OCI-LY3 (cell line): Measurements from ENCODE around the gene UGT1A9.
"Not testable (repeated sequence)": the region's sequence is repeated elsewhere in the genome, so short reads cannot be mapped to it uniquely, and the experiment has no call there.

Experiments
- H2AFZ ChIP-seq: fragments of 200-600, 300-600 bp; shearing (Covaris generic); 2 replicates; pipeline ENCODE4 v1.6.0; 2014; ENCODE audit warnings: antibody characterized with exemption, low read depth, low read length
- H3K27ac ChIP-seq: fragments of 200-600, 300-600 bp; sonication (generic); 2 replicates; pipeline ENCODE4 v1.5.1; 2014; ENCODE audit warnings: mild to moderate bottlenecking, low read length, moderate library complexity, mixed read lengths
- H3K27me3 ChIP-seq: fragments of 200-600, 300-600 bp; sonication (generic); 2 replicates; pipeline ENCODE4 v1.6.1; 2014; ENCODE audit warnings: low read depth, low read length, mixed read lengths
- H3K36me3 ChIP-seq: fragments of 200-600, 300-600 bp; sonication (generic); replicated peaks from 2 replicates; pipeline ENCODE3; 2014; ENCODE audit warnings: low read depth, low read length, mixed read lengths
- H3K4me1 ChIP-seq: fragments of 300-600, 200-600 bp; sonication (generic); 2 replicates; pipeline ENCODE4 v1.6.1; 2014; ENCODE audit warnings: low read length, mixed read lengths
- H3K4me2 ChIP-seq: fragments of 200-600, 300-600 bp; sonication (generic); 2 replicates; pipeline ENCODE4 v1.6.1; 2014; ENCODE audit warnings: low read length, mixed read lengths
- H3K4me3 ChIP-seq: fragments of 300-600, 200-600 bp; sonication (generic); 2 replicates; pipeline ENCODE4 v1.5.1; 2014; ENCODE audit warnings: antibody characterized with exemption, mild to moderate bottlenecking, low read length, moderate library complexity
- H3K79me2 ChIP-seq: fragments of 300-600, 200-600 bp; shearing (Covaris generic); 2 replicates; pipeline ENCODE4 v1.6.1; 2014; ENCODE audit warnings: mild to moderate bottlenecking, low read length, mixed read lengths
- H3K9ac ChIP-seq: fragments of 300-600, 200-600 bp; shearing (Covaris generic); 2 replicates; pipeline ENCODE4 v1.6.0; 2014; ENCODE audit warnings: mild to moderate bottlenecking, low read length, moderate library complexity
- H3K9me3 ChIP-seq: fragments of 200-600, 300-600 bp; shearing (Covaris generic); 2 replicates; pipeline ENCODE4 v1.6.1; 2014; ENCODE audit warnings: low read length, mixed read lengths; ENCODE audit not compliant: insufficient read depth
- H4K20me1 ChIP-seq: fragments of 200-600, 300-600 bp; sonication (generic); 2 replicates; pipeline ENCODE4 v1.6.1; 2016; ENCODE audit warnings: low read length, mixed read lengths; ENCODE audit not compliant: insufficient read depth
- CTCF ChIP-seq: fragments of 200-600, 300-600 bp; sonication (generic); IDR thresholded peaks from 2 replicates; pipeline ENCODE4 v1.5.1; 2014; ENCODE audit warnings: antibody characterized with exemption, low read length, low read depth
- EZH2phosphoT487 ChIP-seq: fragments of 200-600 bp; shearing (Covaris generic); IDR thresholded peaks from 2 replicates; pipeline ENCODE4 v1.6.1; 2018; ENCODE audit warnings: antibody characterized with exemption, mixed run types, low read depth

Gene UGT1A9

GRCh38 chr2:233747283-233747544 is 75.5 kb downstream of the UGT1A9 start:
- no peak for TF ChIP-seq EZH2phosphoT487
- no peak for TF ChIP-seq CTCF
- H3K4me1 ChIP-seq: no peaks in the 10 kb centered on the region

GRCh38 chr2:233750689-233751088 is 79.0 kb downstream of the UGT1A9 start:
- H3K9me3 ChIP-seq: not testable (repeated sequence)

More at GRCh38 chr2:233747283-233747544, 75.5 kb downstream of the UGT1A9 start:
- no peak overlapping the region for H2AFZ ChIP-seq
- no peaks in the 10 kb centered on the region for H3K79me2 ChIP-seq
- H3K9ac ChIP-seq: no peak overlapping the region
- H3K27ac ChIP-seq: no peak overlapping the region
- H3K27me3 ChIP-seq: no peaks in the 10 kb centered on the region
- no peak overlapping the region for H3K4me3 ChIP-seq
- no peaks in the 10 kb centered on the region for H4K20me1 ChIP-seq
- H3K9me3 ChIP-seq: no peaks in the 10 kb centered on the region
- no peaks in the 10 kb centered on the region for H3K36me3 ChIP-seq
- H3K4me2 ChIP-seq: no peak overlapping the region

GRCh38 chr2:233751212-233752009 is 79.7 kb downstream of the UGT1A9 start:
- not testable (repeated sequence) for H3K36me3 ChIP-seq, H4K20me1 ChIP-seq, H3K4me1 ChIP-seq, H3K79me2 ChIP-seq, H3K9ac ChIP-seq, H3K27ac ChIP-seq, H3K4me2 ChIP-seq, H2AFZ ChIP-seq, H3K27me3 ChIP-seq, H3K9me3 ChIP-seq, H3K4me3 ChIP-seq

More at GRCh38 chr2:233750689-233751088, 79.0 kb downstream of the UGT1A9 start:
- H3K4me3 ChIP-seq, H3K36me3 ChIP-seq, H3K4me2 ChIP-seq, H3K79me2 ChIP-seq, H3K9ac ChIP-seq, H3K27me3 ChIP-seq, H3K27ac ChIP-seq, H2AFZ ChIP-seq, H3K4me1 ChIP-seq, H4K20me1 ChIP-seq: not testable (repeated sequence)

GRCh38 chr2:233754872-233755611 is 83.3 kb downstream of the UGT1A9 start:
- no peak for TF ChIP-seq CTCF
- no peak for TF ChIP-seq EZH2phosphoT487
- H2AFZ ChIP-seq: no peak overlapping the region
- H3K27ac ChIP-seq: no peak overlapping the region
- H3K36me3 ChIP-seq: no peaks in the 10 kb centered on the region
- H3K4me1 ChIP-seq: no peaks in the 10 kb centered on the region
- H3K4me2 ChIP-seq: no peak overlapping the region
- no peaks in the 10 kb centered on the region for H3K79me2 ChIP-seq
- H4K20me1 ChIP-seq: no peaks in the 10 kb centered on the region
- H3K4me3 ChIP-seq: no peak overlapping the region
- H3K9me3 ChIP-seq: no peaks in the 10 kb centered on the region
- H3K27me3 ChIP-seq: no peaks in the 10 kb centered on the region
- H3K9ac ChIP-seq: no peak overlapping the region

GRCh38 chr2:233756429-233757081 is 84.9 kb downstream of the UGT1A9 start:
- H3K4me1 ChIP-seq: no peaks in the 10 kb centered on the region
- H3K79me2 ChIP-seq: no peaks in the 10 kb centered on the region
- H3K27ac ChIP-seq: no peak overlapping the region
- no peak overlapping the region for H3K4me3 ChIP-seq
- no peaks in the 10 kb centered on the region for H3K9me3 ChIP-seq
- H4K20me1 ChIP-seq: no peaks in the 10 kb centered on the region
- no peak overlapping the region for H3K4me2 ChIP-seq
- H3K9ac ChIP-seq: no peak overlapping the region
- no peaks in the 10 kb centered on the region for H3K27me3 ChIP-seq
- no peak for TF ChIP-seq CTCF
- TF ChIP-seq EZH2phosphoT487: no peak
- H3K36me3 ChIP-seq: no peaks in the 10 kb centered on the region
- H2AFZ ChIP-seq: no peak overlapping the region
